ENCODE results near the gene GPR42. TPM values are rescaled to one million over a fixed set of nuclear protein-coding genes. Genes with fewer than 3 reads are reported as not detected.
A peak's percentile ranks its signal among the peaks of the same experiment; 100 is the strongest.

The GPR42 gene
- total and polyA plus RNA-seq, 2 experiments from 2014 or later = 0.33 TPM; not detected in 1

DNA sequence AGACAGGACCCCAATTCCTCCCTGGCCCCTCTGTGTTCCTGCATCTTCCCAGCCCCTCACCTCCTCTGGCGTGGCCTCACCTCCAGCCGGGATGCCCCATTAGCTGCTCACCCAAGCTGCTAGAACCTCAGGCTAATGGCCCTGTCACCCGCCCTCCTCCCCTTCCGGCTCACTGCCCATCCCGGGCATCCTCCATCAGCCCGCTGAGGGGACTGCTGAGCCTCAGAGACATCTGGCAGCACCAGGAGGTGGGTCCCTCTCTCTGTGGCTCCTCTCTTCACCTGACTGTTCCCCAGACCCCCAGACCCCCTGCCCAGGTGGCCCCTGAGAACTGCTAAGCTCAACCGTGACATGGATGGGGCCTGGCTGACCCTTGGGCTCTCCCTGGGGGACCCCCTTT, 20.3 kb upstream of the GPR42 start:
- no peak for DNase-seq (ENCODE audit: low read depth in 1 of 2, low spot score in 1 of 2)
- H3K27me3 ChIP-seq = no peaks in the 10 kb centered on the region
- H3K27ac ChIP-seq = no peak overlapping the region
- no peaks in the 10 kb centered on the region for H3K4me1 ChIP-seq (ENCODE audit: low read depth)
- TF ChIP-seq, protein P1, sequence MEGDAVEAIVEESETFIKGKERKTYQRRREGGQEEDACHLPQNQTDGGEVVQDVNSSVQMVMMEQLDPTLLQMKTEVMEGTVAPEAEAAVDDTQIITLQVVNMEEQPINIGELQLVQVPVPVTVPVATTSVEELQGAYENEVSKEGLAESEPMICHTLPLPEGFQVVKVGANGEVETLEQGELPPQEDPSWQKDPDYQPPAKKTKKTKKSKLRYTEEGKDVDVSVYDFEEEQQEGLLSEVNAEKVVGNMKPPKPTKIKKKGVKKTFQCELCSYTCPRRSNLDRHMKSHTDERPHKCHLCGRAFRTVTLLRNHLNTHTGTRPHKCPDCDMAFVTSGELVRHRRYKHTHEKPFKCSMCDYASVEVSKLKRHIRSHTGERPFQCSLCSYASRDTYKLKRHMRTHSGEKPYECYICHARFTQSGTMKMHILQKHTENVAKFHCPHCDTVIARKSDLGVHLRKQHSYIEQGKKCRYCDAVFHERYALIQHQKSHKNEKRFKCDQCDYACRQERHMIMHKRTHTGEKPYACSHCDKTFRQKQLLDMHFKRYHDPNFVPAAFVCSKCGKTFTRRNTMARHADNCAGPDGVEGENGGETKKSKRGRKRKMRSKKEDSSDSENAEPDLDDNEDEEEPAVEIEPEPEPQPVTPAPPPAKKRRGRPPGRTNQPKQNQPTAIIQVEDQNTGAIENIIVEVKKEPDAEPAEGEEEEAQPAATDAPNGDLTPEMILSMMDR (IDR thresholded peaks at IDR 0.05; ENCODE audit: low read depth, low read length) = no peak
- H3K9me3 ChIP-seq (ENCODE audit: low read depth) = no peaks in the 10 kb centered on the region
- H3K36me3 ChIP-seq = no peaks in the 10 kb centered on the region
- H3K4me3 ChIP-seq = no peak overlapping the region

DNA sequence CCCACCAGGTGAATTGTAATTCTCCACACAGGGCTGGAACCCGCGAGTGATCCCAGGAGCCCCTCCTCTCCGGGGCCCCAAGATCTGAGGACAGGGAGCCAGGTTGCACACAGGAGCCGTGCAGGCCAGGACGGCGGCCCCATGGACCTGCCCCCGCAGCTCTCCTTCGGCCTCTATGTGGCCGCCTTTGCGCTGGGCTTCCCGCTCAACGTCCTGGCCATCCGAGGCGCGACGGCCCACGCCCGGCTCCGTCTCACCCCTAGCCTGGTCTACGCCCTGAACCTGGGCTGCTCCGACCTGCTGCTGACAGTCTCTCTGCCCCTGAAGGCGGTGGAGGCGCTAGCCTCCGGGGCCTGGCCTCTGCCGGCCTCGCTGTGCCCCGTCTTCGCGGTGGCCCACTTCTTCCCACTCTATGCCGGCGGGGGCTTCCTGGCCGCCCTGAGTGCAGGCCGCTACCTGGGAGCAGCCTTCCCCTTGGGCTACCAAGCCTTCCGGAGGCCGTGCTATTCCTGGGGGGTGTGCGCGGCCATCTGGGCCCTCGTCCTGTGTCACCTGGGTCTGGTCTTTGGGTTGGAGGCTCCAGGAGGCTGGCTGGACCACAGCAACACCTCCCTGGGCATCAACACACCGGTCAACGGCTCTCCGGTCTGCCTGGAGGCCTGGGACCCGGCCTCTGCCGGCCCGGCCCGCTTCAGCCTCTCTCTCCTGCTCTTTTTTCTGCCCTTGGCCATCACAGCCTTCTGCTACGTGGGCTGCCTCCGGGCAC, 19.3 kb upstream of the GPR42 start:
- no peaks in the 10 kb centered on the region for H3K27me3 ChIP-seq
- DNase-seq (ENCODE audit: low read depth in 1 of 2, low spot score in 1 of 2) = no peak
- no peak overlapping the region for H3K27ac ChIP-seq
- H3K4me3 ChIP-seq = no peak overlapping the region
- no peaks in the 10 kb centered on the region for H3K4me1 ChIP-seq (ENCODE audit: low read depth)
- TF ChIP-seq, protein P1 (IDR thresholded peaks at IDR 0.05; ENCODE audit: low read depth, low read length) = no peak
- no peaks in the 10 kb centered on the region for H3K9me3 ChIP-seq (ENCODE audit: low read depth)
- H3K36me3 ChIP-seq = no peaks in the 10 kb centered on the region

DNA sequence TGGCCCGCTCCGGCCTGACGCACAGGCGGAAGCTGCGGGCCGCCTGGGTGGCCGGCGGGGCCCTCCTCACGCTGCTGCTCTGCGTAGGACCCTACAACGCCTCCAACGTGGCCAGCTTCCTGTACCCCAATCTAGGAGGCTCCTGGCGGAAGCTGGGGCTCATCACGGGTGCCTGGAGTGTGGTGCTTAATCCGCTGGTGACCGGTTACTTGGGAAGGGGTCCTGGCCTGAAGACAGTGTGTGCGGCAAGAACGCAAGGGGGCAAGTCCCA, 18.8 kb upstream of the GPR42 start:
- TF ChIP-seq, protein P1 (IDR thresholded peaks at IDR 0.05; ENCODE audit: low read depth, low read length) = no peak
- Histone ChIP-seq H3K36me3 (no peaks in the 10 kb centered on the region), H3K27me3 (no peaks in the 10 kb centered on the region), H3K27ac (no peak overlapping the region), H3K4me3 (no peak overlapping the region), H3K4me1 (ENCODE audit: low read depth) (no peaks in the 10 kb centered on the region), H3K9me3 (ENCODE audit: low read depth) (no peaks in the 10 kb centered on the region)
- DNase-seq (ENCODE audit: low read depth in 1 of 2, low spot score in 1 of 2) = no peak

DNA sequence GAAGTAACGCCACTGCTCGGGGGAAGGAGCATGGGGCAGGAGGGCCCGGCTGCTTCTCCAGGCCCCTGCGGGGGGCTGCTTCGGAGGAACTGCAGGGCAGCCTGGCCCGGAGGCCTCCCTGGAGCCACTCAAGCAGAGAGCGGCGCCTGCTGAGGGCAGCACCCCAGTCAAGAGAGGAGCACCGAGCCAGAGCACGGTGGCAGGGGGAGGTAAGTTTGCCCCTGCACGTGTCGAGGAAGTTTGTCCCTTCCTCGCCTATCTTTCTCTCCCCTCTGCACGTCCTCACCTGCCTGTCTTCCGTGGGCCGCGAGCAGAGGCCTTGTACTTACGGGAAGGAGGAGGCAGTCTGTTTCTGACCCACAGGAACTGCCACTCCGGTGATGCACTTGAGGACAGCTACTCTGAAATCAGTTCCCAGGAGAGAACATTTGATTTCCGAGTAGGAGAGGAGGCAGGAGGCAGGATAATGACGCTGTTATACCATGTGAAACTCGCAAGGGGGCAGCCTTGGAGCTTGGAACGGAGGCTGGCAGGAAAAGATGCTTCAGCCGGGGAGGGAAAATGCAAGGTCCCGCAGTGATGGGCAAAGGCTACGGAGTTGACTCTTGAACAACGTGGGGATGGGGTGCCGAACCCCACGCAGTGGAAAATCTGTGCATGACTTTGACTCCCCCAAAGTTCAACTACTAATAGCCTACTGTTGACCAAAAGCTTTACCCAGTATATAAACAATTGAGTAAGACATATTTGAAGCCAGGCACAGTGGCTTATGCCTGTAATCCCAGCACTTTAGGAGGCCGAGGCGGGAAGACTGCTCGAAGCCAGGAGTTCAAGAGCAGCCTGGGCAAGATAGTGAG, 18.2 kb upstream of the GPR42 start:
- DNase-seq (ENCODE audit: low read depth in 1 of 2, low spot score in 1 of 2) = peak; percentile 83 to 88
- TF ChIP-seq, protein P1 (IDR thresholded peaks at IDR 0.05; ENCODE audit: low read depth, low read length) = peak; percentile 80
- Histone ChIP-seq H3K27ac (no peak overlapping the region), H3K4me1 (ENCODE audit: low read depth) (no peaks in the 10 kb centered on the region), H3K27me3 (no peaks in the 10 kb centered on the region), H3K9me3 (ENCODE audit: low read depth) (no peaks in the 10 kb centered on the region), H3K4me3 (no peak overlapping the region), H3K36me3 (no peaks in the 10 kb centered on the region)

DNA sequence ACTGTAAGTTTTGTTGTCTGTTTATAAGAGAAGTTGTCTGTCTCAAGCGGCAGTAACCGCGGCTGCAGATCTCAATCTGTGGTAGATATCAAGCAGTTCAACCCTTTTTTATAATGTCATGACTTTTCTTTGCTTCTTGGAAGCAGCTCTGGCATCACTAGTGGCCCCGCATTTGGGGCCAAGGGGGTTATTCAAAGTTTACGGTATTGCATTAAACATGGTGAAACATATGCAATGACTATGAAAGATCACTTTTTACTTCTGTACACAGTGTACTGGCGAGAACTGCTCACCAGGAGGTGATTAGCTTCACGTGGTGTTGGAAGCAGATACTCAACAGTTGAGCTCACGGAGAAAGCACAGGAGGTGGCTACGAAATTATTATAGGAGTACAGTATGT, 17.2 kb upstream of the GPR42 start:
- no peaks in the 10 kb centered on the region for H3K36me3 ChIP-seq
- no peaks in the 10 kb centered on the region for H3K27me3 ChIP-seq
- DNase-seq (ENCODE audit: low read depth in 1 of 2, low spot score in 1 of 2) = peak in 1 of 2 donors; percentile 70
- TF ChIP-seq, protein P1 (IDR thresholded peaks at IDR 0.05; ENCODE audit: low read depth, low read length) = peak; percentile 30
- H3K4me1 ChIP-seq (ENCODE audit: low read depth) = no peaks in the 10 kb centered on the region
- H3K9me3 ChIP-seq (ENCODE audit: low read depth) = no peaks in the 10 kb centered on the region
- H3K27ac ChIP-seq = no peak overlapping the region
- no peak overlapping the region for H3K4me3 ChIP-seq

All from cardiac muscle cell (in vitro differentiated cells and primary cell).